WTC11 (cell line): ENCODE measurements around the gene MYO15B.

Experiments used
- ATF1 ChIP-seq: sonication (generic); formaldehyde crosslinking; IDR thresholded peaks from 2 replicates; pipeline ENCODE4 v1.8.1; 2023; ENCODE audit warnings: mild to moderate bottlenecking, moderate library complexity, missing genetic modification reagents
- CBFB ChIP-seq: sonication (generic); formaldehyde crosslinking; IDR thresholded peaks from 2 replicates; pipeline ENCODE4 v1.8.1; 2022; ENCODE audit warnings: mild to moderate bottlenecking, low read depth, missing genetic modification reagents
- CTCF ChIP-seq: fragments of 200-600 bp; IDR thresholded peaks from 2 replicates; pipeline ENCODE4 v1.8.0; 2022; ENCODE audit warnings: antibody characterized with exemption
- E2F1 ChIP-seq: sonication (generic); formaldehyde crosslinking; IDR thresholded peaks from 2 replicates; pipeline ENCODE4 v1.8.0; 2022; ENCODE audit warnings: mild to moderate bottlenecking, missing genetic modification reagents
- ESRRA ChIP-seq: sonication (generic); formaldehyde crosslinking; IDR thresholded peaks from 2 replicates; pipeline ENCODE4 v1.8.1; 2022; ENCODE audit warnings: mild to moderate bottlenecking, missing genetic modification reagents, borderline replicate concordance
- ETV6 ChIP-seq: sonication (generic); formaldehyde crosslinking; IDR thresholded peaks from 2 replicates; pipeline ENCODE4 v1.8.1; 2022; ENCODE audit warnings: mild to moderate bottlenecking, missing genetic modification reagents
- NFYB ChIP-seq: sonication (generic); formaldehyde crosslinking; conservative IDR thresholded peaks from 2 replicates; pipeline ENCODE4 v1.8.0; 2022; ENCODE audit warnings: low read depth, missing genetic modification reagents
- SOX15 ChIP-seq: fragments of 250-450 bp; sonication (Bioruptor Pico); IDR thresholded peaks from 2 replicates; pipeline ENCODE4 v1.9.0; 2021; ENCODE audit warnings: mild to moderate bottlenecking
- TEAD4 ChIP-seq: sonication (generic); formaldehyde crosslinking; IDR thresholded peaks from 2 replicates; pipeline ENCODE4 v1.8.0; 2022; ENCODE audit warnings: mild to moderate bottlenecking, missing genetic modification reagents
- TP53 ChIP-seq: sonication (generic); formaldehyde crosslinking; IDR thresholded peaks from 2 replicates; pipeline ENCODE4 v1.8.1; 2023; ENCODE audit warnings: mild to moderate bottlenecking, missing genetic modification reagents
- TF ChIP-seq, protein P1 (sequence below): sonication (generic); formaldehyde crosslinking; IDR thresholded peaks from 2 replicates; pipeline ENCODE4 v1.8.0; 2022; ENCODE audit warnings: mild to moderate bottlenecking, missing genetic modification reagents
- TF ChIP-seq, protein P2 (sequence below): sonication (generic); formaldehyde crosslinking; IDR thresholded peaks from 2 replicates; pipeline ENCODE4 v1.8.1; 2023; ENCODE audit warnings: mild to moderate bottlenecking, missing genetic modification reagents, moderate library complexity
- TF ChIP-seq, protein P3 (sequence below): sonication (generic); formaldehyde crosslinking; IDR thresholded peaks from 2 replicates; pipeline ENCODE4 v1.8.0; 2023; ENCODE audit warnings: missing genetic modification reagents, mild to moderate bottlenecking, borderline replicate concordance

- TF ChIP-seq CTCF = no peak
- TF ChIP-seq, protein P1, sequence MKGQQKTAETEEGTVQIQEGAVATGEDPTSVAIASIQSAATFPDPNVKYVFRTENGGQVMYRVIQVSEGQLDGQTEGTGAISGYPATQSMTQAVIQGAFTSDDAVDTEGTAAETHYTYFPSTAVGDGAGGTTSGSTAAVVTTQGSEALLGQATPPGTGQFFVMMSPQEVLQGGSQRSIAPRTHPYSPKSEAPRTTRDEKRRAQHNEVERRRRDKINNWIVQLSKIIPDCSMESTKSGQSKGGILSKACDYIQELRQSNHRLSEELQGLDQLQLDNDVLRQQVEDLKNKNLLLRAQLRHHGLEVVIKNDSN (CRISPR knock-in tag) = no peak
- no peak for TF ChIP-seq ETV6 (CRISPR knock-in tag)
- no peak for TF ChIP-seq TEAD4 (CRISPR knock-in tag)
- TF ChIP-seq, protein P2, sequence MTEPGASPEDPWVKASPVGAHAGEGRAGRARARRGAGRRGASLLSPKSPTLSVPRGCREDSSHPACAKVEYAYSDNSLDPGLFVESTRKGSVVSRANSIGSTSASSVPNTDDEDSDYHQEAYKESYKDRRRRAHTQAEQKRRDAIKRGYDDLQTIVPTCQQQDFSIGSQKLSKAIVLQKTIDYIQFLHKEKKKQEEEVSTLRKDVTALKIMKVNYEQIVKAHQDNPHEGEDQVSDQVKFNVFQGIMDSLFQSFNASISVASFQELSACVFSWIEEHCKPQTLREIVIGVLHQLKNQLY = no peak
- no peak for TF ChIP-seq NFYB
- TF ChIP-seq SOX15 (CRISPR knock-in tag) = no peak
- TF ChIP-seq ESRRA (CRISPR knock-in tag) = no peak
- TF ChIP-seq CBFB (CRISPR knock-in tag) = no peak
- TF ChIP-seq TP53 (CRISPR knock-in tag) = no peak
- TF ChIP-seq, protein P3, sequence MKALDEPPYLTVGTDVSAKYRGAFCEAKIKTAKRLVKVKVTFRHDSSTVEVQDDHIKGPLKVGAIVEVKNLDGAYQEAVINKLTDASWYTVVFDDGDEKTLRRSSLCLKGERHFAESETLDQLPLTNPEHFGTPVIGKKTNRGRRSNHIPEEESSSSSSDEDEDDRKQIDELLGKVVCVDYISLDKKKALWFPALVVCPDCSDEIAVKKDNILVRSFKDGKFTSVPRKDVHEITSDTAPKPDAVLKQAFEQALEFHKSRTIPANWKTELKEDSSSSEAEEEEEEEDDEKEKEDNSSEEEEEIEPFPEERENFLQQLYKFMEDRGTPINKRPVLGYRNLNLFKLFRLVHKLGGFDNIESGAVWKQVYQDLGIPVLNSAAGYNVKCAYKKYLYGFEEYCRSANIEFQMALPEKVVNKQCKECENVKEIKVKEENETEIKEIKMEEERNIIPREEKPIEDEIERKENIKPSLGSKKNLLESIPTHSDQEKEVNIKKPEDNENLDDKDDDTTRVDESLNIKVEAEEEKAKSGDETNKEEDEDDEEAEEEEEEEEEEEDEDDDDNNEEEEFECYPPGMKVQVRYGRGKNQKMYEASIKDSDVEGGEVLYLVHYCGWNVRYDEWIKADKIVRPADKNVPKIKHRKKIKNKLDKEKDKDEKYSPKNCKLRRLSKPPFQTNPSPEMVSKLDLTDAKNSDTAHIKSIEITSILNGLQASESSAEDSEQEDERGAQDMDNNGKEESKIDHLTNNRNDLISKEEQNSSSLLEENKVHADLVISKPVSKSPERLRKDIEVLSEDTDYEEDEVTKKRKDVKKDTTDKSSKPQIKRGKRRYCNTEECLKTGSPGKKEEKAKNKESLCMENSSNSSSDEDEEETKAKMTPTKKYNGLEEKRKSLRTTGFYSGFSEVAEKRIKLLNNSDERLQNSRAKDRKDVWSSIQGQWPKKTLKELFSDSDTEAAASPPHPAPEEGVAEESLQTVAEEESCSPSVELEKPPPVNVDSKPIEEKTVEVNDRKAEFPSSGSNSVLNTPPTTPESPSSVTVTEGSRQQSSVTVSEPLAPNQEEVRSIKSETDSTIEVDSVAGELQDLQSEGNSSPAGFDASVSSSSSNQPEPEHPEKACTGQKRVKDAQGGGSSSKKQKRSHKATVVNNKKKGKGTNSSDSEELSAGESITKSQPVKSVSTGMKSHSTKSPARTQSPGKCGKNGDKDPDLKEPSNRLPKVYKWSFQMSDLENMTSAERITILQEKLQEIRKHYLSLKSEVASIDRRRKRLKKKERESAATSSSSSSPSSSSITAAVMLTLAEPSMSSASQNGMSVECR (CRISPR knock-in tag) = no peak
- TF ChIP-seq ATF1 (CRISPR knock-in tag) = no peak
- no peak for TF ChIP-seq E2F1 (CRISPR knock-in tag)
These were observed 21.2 kb upstream of the MYO15B start for GRCh38 chr17:75566416-75566815.
